IMR-90 (cell line): Measurements from ENCODE around the gene CDK6.

Experiments used
- CEBPB ChIP-seq: IDR thresholded peaks from 2 replicates; pipeline ENCODE4 v1.6.1; 2012; ENCODE audit warnings: low read depth, low read length, improper control_type of control experiment
- CHD1 ChIP-seq: IDR thresholded peaks from 2 replicates; pipeline ENCODE4 v1.6.1; 2012; ENCODE audit warnings: low read depth, low read length, improper control_type of control experiment
- MAFK ChIP-seq: IDR thresholded peaks from 2 replicates; pipeline ENCODE4 v1.6.1; 2012; ENCODE audit warnings: low read depth, low read length, improper control_type of control experiment
- MAZ ChIP-seq: IDR thresholded peaks from 2 replicates; pipeline ENCODE4 v1.6.1; 2012; ENCODE audit warnings: low read depth, mild to moderate bottlenecking, low read length, improper control_type of control experiment, moderate library complexity, borderline replicate concordance
- MXI1 ChIP-seq: IDR thresholded peaks from 2 replicates; pipeline ENCODE4 v1.6.1; 2012; ENCODE audit warnings: low read depth, mild to moderate bottlenecking, low read length, moderate library complexity, borderline replicate concordance
- NFE2L2 ChIP-seq: fragments of 150-350 bp; IDR thresholded peaks from 2 replicates; pipeline ENCODE4 v1.6.1; 2016; ENCODE audit warnings: low read depth, mild to moderate bottlenecking, low read length
- POLR2A ChIP-seq: IDR thresholded peaks from 2 replicates; pipeline ENCODE4 v1.6.1; 2012; ENCODE audit warnings: mild to moderate bottlenecking, low read depth, low read length
- RAD21 ChIP-seq: IDR thresholded peaks from 2 replicates; pipeline ENCODE4 v1.6.1; 2012; ENCODE audit warnings: low read length, improper control_type of control experiment
- RFX5 ChIP-seq: IDR thresholded peaks from 2 replicates; pipeline ENCODE4 v1.8.0; 2012; ENCODE audit warnings: low read depth, mild to moderate bottlenecking, low read length, moderate library complexity
- SMC3 ChIP-seq: fragments of 150-350 bp; IDR thresholded peaks from 2 replicates; pipeline ENCODE4 v1.6.1; 2016; ENCODE audit warnings: low read depth, mild to moderate bottlenecking, antibody characterized with exemption, low read length, moderate library complexity
- TF ChIP-seq, protein P1 (sequence below): conservative IDR thresholded peaks from 2 replicates; pipeline ENCODE4 v1.5.1; 2012; ENCODE audit warnings: mild to moderate bottlenecking, low read depth, low read length, improper control_type of control experiment
- TF ChIP-seq, protein P2 (sequence below): fragments of 150-350 bp; IDR thresholded peaks from 2 replicates; pipeline ENCODE4 v1.6.1; 2017; ENCODE audit warnings: mild to moderate bottlenecking, antibody characterized with exemption, low read length, low read depth
- TF ChIP-seq, protein P3 (sequence below): fragments of 150-350 bp; IDR thresholded peaks from 2 replicates; pipeline ENCODE4 v1.6.1; 2016; ENCODE audit warnings: low read depth, mild to moderate bottlenecking, low read length, moderate library complexity, borderline replicate concordance

DNA sequence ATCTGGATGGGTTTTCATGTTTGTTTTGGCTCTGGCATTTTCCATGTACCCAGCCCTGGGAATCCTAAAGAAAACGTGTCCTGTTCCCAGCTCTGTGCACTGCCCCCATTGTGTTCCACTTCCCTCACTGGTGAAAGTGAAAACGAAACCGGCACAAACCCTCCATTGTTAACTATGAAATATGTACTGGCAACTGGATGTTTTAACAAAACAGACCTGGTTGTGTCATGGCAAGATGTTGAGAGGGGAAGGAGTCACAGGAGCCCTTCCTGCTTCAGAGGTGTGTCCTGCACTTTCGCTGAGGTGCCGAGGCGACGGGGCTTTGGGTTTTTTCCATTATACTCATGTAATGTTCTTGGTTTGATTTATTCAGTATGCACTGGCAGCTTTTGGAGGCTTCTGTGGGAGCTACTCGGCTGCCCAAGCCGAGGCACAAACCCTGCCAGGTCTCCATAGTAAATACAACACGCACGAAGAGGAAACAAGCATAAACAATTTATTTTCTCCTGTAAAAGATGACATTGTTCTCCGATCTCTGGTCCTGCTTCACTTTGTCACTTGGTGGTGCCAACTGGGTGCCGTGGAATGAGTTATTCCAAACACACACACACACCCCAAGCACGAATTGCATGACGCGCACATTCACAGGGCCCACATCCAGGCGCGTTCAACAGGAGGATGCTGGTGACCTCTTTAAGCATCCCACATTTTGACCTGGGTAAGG lies 118.2 kb downstream of the CDK6 start:
- TF ChIP-seq, protein P1, sequence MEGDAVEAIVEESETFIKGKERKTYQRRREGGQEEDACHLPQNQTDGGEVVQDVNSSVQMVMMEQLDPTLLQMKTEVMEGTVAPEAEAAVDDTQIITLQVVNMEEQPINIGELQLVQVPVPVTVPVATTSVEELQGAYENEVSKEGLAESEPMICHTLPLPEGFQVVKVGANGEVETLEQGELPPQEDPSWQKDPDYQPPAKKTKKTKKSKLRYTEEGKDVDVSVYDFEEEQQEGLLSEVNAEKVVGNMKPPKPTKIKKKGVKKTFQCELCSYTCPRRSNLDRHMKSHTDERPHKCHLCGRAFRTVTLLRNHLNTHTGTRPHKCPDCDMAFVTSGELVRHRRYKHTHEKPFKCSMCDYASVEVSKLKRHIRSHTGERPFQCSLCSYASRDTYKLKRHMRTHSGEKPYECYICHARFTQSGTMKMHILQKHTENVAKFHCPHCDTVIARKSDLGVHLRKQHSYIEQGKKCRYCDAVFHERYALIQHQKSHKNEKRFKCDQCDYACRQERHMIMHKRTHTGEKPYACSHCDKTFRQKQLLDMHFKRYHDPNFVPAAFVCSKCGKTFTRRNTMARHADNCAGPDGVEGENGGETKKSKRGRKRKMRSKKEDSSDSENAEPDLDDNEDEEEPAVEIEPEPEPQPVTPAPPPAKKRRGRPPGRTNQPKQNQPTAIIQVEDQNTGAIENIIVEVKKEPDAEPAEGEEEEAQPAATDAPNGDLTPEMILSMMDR: no peak
- TF ChIP-seq MXI1 (no peak), POLR2A (no peak), RAD21 (no peak), RFX5 (no peak), CEBPB (no peak), NFE2L2 (no peak), CHD1 (no peak), SMC3 (no peak), MAFK (no peak), MAZ (no peak)
- TF ChIP-seq, protein P2, sequence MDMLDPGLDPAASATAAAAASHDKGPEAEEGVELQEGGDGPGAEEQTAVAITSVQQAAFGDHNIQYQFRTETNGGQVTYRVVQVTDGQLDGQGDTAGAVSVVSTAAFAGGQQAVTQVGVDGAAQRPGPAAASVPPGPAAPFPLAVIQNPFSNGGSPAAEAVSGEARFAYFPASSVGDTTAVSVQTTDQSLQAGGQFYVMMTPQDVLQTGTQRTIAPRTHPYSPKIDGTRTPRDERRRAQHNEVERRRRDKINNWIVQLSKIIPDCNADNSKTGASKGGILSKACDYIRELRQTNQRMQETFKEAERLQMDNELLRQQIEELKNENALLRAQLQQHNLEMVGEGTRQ: no peak
- TF ChIP-seq, protein P3, sequence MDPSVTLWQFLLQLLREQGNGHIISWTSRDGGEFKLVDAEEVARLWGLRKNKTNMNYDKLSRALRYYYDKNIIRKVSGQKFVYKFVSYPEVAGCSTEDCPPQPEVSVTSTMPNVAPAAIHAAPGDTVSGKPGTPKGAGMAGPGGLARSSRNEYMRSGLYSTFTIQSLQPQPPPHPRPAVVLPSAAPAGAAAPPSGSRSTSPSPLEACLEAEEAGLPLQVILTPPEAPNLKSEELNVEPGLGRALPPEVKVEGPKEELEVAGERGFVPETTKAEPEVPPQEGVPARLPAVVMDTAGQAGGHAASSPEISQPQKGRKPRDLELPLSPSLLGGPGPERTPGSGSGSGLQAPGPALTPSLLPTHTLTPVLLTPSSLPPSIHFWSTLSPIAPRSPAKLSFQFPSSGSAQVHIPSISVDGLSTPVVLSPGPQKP: no peak
